ENCODE results near the gene CACNB4. TPM values are rescaled to one million over a fixed set of nuclear protein-coding genes. Genes with fewer than 3 reads are reported as not detected.

The CACNB4 gene
- total RNA-seq, 1 donor, result 0.84 TPM

GRCh38 chr2:152050915-152051314, 47.9 kb downstream of the CACNB4 start:
- H3K4me1 ChIP-seq (ENCODE audit: insufficient read depth, low read length), result peaks cover 72% of the 10 kb centered on the region

GRCh38 chr2:152050341-152050740, 48.5 kb downstream of the CACNB4 start:
- peaks cover 69% of the 10 kb centered on the region for H3K4me1 ChIP-seq (ENCODE audit: insufficient read depth, low read length)
- no peak overlapping the region for H3K4me3 ChIP-seq (ENCODE audit: low read length)
- no peaks in the 10 kb centered on the region for H3K27me3 ChIP-seq (ENCODE audit: insufficient read depth, low read length)
- H3K9me3 ChIP-seq (ENCODE audit: low read depth, low read length), result no peaks in the 10 kb centered on the region

More at GRCh38 chr2:152050915-152051314, 47.9 kb downstream of the CACNB4 start:
- Histone ChIP-seq H3K4me3 (ENCODE audit: low read length) (no peak overlapping the region), H3K27me3 (ENCODE audit: insufficient read depth, low read length) (no peaks in the 10 kb centered on the region), H3K9me3 (ENCODE audit: low read depth, low read length) (no peaks in the 10 kb centered on the region)

- Histone ChIP-seq H3K4me3 (ENCODE audit: low read length) (no peak overlapping the region), H3K9me3 (ENCODE audit: low read depth, low read length) (no peaks in the 10 kb centered on the region), H3K27me3 (ENCODE audit: insufficient read depth, low read length) (no peaks in the 10 kb centered on the region), H3K4me1 (ENCODE audit: insufficient read depth, low read length) (peaks cover 61% of the 10 kb centered on the region)
These were observed 49.3 kb downstream of the CACNB4 start for GRCh38 chr2:152049541-152049940.

GRCh38 chr2:152047824-152048471, 50.9 kb downstream of the CACNB4 start:
- Histone ChIP-seq H3K4me1 (ENCODE audit: insufficient read depth, low read length) (peaks cover 50% of the 10 kb centered on the region), H3K27me3 (ENCODE audit: insufficient read depth, low read length) (no peaks in the 10 kb centered on the region), H3K4me3 (ENCODE audit: low read length) (no peak overlapping the region), H3K9me3 (ENCODE audit: low read depth, low read length) (no peaks in the 10 kb centered on the region)

- no peaks in the 10 kb centered on the region for H3K9me3 ChIP-seq (ENCODE audit: low read depth, low read length)
- no peaks in the 10 kb centered on the region for H3K27me3 ChIP-seq (ENCODE audit: insufficient read depth, low read length)
- no peak overlapping the region for H3K4me3 ChIP-seq (ENCODE audit: low read length)
- H3K4me1 ChIP-seq (ENCODE audit: insufficient read depth, low read length), result peaks cover 50% of the 10 kb centered on the region
These were observed 51.9 kb downstream of the CACNB4 start for GRCh38 chr2:152046940-152047339.

- H3K27me3 ChIP-seq (ENCODE audit: insufficient read depth, low read length), result no peaks in the 10 kb centered on the region
- H3K4me3 ChIP-seq (ENCODE audit: low read length), result no peak overlapping the region
- no peaks in the 10 kb centered on the region for H3K9me3 ChIP-seq (ENCODE audit: low read depth, low read length)
- H3K4me1 ChIP-seq (ENCODE audit: insufficient read depth, low read length), result peaks cover 30% of the 10 kb centered on the region
These were observed 55.9 kb downstream of the CACNB4 start for GRCh38 chr2:152042636-152043615.

- no peaks in the 10 kb centered on the region for H3K27me3 ChIP-seq (ENCODE audit: insufficient read depth, low read length)
- H3K4me1 ChIP-seq (ENCODE audit: insufficient read depth, low read length), result peaks cover 11% of the 10 kb centered on the region
- no peaks in the 10 kb centered on the region for H3K9me3 ChIP-seq (ENCODE audit: low read depth, low read length)
- H3K4me3 ChIP-seq (ENCODE audit: low read length), result no peak overlapping the region
These were observed 60.3 kb downstream of the CACNB4 start for GRCh38 chr2:152038441-152038958.

- Histone ChIP-seq H3K27me3 (ENCODE audit: insufficient read depth, low read length) (no peaks in the 10 kb centered on the region), H3K4me3 (ENCODE audit: low read length) (no peak overlapping the region), H3K9me3 (ENCODE audit: low read depth, low read length) (no peaks in the 10 kb centered on the region), H3K4me1 (ENCODE audit: insufficient read depth, low read length) (peaks cover 11% of the 10 kb centered on the region)
These were observed 61.0 kb downstream of the CACNB4 start for GRCh38 chr2:152037743-152038435.

GRCh38 chr2:152036611-152037469, 62.0 kb downstream of the CACNB4 start:
- Histone ChIP-seq H3K4me3 (ENCODE audit: low read length) (no peak overlapping the region), H3K9me3 (ENCODE audit: low read depth, low read length) (no peaks in the 10 kb centered on the region), H3K4me1 (ENCODE audit: insufficient read depth, low read length) (peaks cover 11% of the 10 kb centered on the region), H3K27me3 (ENCODE audit: insufficient read depth, low read length) (no peaks in the 10 kb centered on the region)

- Histone ChIP-seq H3K27me3 (ENCODE audit: insufficient read depth, low read length) (no peaks in the 10 kb centered on the region), H3K4me1 (ENCODE audit: insufficient read depth, low read length) (peaks cover 21% of the 10 kb centered on the region), H3K9me3 (ENCODE audit: low read depth, low read length) (no peaks in the 10 kb centered on the region), H3K4me3 (ENCODE audit: low read length) (no peak overlapping the region)
These were observed 64.5 kb downstream of the CACNB4 start for GRCh38 chr2:152034257-152034801.

- H3K9me3 ChIP-seq (ENCODE audit: low read depth, low read length), result no peaks in the 10 kb centered on the region
- no peak overlapping the region for H3K4me3 ChIP-seq (ENCODE audit: low read length)
These were observed 65.6 kb downstream of the CACNB4 start for GRCh38 chr2:152033011-152033925.

GRCh38 chr2:152031747-152032306, 67.0 kb downstream of the CACNB4 start:
- H3K9me3 ChIP-seq (ENCODE audit: low read depth, low read length), result no peaks in the 10 kb centered on the region
- H3K4me3 ChIP-seq (ENCODE audit: low read length), result no peak overlapping the region
- H3K4me1 ChIP-seq (ENCODE audit: insufficient read depth, low read length), result peaks cover 14% of the 10 kb centered on the region
- no peaks in the 10 kb centered on the region for H3K27me3 ChIP-seq (ENCODE audit: insufficient read depth, low read length)

More at GRCh38 chr2:152033011-152033925, 65.6 kb downstream of the CACNB4 start:
- Histone ChIP-seq H3K4me1 (ENCODE audit: insufficient read depth, low read length) (peaks cover 14% of the 10 kb centered on the region), H3K27me3 (ENCODE audit: insufficient read depth, low read length) (no peaks in the 10 kb centered on the region)
